Endothelial cell of hepatic sinusoid (primary cell): ENCODE measurements around the gene BICD2.

Experiments
- in situ Hi-C: cut with HindIII; loops from 2 replicates; pipeline ENCODE4 v1.10.0; 2017; ENCODE audit warnings: low sequenced_read_pairs

BICD2 gene

DNA sequence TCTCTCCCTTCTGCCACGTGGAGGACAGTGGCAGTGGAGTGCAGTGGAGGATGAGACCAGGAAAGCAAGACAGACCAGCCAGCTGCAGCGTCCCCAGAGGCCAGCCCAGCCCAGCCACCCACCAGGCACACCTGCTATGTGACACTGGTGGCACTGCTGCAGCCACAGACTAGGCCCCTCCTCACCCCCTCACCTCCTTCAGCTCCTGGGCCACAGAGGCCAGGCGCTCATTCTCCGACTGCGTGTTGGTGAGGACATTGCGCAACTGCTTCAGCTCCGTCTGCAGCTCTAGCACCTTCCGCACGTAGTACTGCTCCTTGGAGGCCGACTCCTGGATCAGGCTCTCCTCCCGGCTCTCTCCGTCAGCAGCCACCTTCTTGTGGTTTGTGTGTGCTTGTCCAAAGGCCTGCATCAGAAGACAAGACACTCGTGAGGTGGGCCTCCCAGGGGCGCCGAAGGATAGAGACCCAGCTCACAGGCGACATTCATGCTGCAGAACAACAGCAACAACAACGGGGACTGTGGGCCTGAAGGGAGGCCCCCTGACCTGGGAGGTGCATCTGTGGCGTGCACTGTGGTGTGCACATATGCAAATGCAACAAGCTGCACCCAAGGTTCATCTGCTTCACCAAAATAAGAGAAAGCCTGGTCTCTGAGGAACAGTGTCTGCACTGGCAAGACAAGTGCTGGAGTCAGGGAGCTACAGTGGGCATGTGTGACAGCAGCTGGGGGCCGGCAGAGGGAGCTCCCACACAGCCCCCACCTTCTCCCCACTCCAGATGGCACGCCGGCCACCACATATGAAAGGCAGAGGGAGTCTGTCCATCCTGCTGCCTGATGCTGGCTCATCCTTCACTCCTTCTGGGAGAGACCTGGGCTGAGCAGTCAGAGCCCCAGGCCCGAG lies 35.5 kb downstream of the BICD2 start:
- in situ Hi-C loops: no loop called here

DNA sequence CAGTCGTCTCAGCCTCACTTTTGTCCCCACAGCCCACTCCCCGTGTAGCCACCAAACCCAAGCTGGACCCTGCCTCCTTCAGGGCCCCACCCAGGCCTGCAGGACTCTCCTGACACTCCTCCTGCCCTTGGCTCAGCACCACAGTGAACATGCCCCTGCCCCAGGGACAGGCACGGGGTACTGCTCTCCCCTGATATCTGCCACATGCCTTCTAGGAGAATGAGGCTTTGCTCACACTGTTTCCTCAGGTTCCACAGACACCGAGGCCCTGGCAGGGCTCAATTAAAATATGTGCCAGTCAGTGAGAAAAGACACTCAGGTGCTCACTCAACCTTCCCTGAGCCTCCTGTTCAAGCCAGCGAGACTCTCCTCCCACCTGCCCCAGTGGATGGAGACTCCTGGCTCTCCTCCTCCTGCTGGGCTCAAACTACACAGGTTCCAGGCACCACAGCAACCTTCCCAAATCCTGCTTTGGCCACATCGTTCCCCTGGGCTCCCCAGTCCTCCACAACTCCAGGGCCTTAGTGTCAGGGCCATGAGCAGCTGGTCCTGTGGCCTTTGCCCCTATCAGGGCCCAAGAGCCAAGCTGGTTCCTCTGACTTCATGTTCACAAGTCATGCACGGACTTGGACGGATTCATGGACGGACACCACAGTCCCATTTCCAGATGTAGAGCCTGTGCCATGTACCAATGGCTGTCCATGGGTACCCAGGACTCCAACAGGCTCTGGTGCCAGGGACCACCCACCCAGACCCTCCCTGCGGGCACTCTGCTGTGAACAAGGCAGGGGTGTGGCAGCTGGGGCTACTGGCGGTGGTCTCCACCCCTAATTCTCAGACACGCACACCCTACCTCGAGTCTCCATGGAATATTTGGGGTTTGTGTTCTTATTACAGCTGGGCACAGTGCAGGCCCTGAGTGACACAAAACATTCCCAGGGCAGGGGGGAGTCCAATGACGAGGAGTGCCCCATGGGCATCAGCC lies 36.6 kb downstream of the BICD2 start:
- in situ Hi-C loops: no loop called here

DNA sequence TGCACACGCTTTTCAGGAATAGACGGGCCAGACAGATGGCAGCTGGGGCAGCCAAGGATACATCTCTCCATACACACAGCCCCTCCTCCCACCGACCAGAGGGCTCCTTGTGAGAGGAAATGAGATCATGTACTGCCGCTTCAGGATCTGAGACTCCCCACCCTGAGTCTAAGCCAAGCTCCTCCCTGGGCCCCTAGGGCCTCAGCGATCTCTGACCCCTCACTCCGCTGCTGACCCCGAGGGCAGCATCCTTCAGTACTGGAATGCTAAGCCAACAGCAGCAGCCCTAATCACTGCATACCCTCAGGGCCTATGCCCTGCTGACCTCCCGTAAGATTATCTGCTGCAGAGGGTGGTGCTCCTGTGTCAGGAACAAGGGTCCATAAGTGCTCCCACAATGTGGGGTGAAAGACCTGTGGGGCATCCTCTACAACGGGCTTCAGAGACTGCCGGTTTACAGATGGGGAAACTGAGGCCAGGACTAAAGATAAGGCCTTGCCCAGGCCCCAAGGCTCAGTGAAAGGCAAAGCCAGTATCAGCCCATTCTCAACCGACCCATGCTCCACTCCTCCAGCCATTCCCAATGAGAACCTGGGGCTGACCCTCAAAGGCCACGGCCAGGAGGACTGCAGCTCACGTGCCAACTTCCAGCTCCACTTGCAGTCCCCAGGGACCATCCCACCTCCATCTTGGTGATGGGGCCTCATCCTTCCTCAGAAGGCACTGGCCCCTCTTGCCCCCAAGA lies 37.5 kb downstream of the BICD2 start:
- in situ Hi-C loops: no loop called here

DNA sequence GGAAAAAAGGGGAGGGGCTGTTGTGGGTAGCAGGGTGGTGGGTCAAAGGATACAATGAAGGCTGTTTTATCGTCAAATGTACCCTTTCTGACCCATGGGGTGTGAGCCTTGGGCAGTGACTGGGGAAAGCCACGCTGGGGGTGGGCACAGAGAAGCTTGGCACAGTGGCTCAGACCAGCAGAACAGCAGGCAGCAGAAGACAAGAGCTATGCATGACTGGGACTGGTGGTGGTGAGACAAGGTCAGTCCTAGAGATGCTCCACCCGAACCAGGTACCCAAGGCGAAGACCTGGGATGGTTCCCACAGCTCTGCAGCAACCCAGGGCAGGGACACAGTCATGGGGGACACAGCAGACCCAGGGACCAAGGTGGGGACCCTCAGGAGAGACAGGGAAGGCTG lies 38.3 kb downstream of the BICD2 start:
- in situ Hi-C loops: no loop called here

DNA sequence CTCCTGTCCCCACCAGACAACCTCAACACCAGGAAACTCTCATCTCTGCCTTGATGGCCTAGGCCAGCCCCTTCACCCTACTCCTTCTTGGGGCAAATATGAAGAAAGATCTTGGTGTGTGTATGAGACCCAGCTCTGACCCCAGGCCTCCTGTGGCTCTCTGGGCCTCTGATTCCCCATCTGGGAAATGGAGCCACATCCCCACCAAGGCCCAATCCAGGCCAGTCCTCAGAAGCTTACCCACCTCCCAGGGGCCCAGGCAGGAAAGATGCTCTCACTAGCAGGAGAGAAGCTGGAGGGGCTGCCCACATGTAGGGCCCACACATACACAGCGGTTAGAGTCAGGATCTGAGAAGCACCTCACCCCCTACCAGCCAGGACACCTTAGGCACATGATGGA lies 38.9 kb downstream of the BICD2 start:
- in situ Hi-C loops: no loop called here

DNA sequence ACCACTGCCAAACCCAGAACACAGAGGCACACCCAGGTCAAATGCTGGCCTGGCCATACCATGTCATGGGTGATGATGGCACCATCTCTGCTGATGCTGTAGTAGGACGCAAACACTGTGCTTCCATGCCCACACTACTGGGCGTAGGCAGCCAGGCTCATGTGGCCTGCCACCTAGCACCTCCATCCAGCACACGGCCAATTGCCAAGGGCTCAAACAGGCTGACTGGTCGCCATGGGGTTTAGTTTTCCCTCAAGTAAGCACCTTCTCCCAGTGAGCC lies 39.4 kb downstream of the BICD2 start:
- in situ Hi-C loops: no loop called here

DNA sequence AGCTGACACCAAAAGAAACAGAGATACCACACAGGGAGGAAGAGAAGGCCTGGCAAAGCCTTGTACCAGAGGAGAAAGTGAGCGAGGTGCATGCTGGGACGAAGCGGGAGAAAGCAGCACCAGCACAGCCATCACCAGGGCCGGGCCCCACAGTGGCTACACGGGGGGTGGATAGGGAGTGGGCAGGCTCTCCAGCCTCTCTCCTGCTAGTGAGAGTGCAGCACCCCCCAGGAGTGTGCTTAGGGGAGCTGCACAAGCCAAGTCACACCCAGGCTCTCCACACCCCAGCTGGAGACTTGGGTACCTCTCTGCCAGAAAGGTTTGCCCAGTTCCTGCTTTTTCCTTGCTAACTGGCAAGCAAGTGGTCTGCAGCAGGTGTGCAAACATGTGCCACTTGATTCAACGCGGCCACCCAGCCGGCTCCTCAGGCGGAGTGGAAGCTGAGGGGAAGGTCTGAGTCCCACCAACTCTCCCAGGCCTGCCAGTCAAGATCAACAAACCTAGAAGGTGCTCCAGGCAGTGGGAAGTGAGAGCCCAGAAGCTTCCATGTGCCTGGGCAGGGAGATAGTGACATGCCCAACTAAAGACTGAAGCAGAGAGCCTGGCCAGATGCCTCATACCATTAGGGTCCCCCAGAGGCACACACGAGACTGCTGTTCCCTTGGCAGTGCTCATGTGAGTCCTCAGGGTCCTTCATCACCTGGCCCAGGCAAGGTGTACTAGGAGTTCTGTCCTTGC lies 39.9 kb downstream of the BICD2 start:
- in situ Hi-C loops: no loop called here

DNA sequence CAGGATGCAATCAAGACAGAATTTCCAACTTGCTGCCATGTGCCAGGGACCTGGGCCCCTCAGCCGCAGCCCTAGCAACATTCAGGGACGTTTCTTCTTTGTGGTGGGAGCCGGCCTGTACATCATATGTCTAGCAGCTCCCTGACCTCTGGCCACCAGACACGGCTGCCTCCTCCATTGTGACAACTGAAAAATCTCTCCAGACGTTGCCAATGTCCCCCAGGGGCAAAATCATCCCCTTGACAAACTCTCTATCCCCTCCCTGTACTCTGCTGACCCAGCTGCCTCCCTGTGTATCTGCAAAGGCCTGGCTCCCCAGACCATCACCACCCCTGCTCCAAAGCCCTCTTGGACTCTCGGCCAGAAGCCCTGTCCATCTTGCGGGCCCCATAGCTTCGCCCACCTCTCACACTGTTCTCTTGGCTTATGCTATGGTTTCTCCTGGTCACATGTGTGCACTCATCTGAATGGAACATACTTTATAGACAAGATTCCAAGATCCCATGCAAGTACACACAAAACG lies 40.8 kb downstream of the BICD2 start:
- in situ Hi-C loops: no loop called here

DNA sequence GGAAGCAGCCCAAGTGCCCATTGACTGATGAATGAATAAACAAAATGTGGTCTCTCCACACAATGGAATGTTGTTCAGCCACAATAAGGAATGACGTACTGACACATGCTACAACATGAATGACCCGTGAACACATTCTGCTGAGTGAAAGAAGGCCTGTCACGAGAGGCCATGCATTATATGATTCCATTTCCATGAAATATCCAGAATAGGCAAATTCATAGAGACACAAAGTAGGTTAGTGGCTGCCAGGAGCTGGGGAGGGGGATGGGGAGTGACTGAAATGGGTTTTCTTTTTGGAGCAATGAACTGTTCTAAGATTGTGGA lies 41.4 kb downstream of the BICD2 start:
- in situ Hi-C loops: no loop called here

DNA sequence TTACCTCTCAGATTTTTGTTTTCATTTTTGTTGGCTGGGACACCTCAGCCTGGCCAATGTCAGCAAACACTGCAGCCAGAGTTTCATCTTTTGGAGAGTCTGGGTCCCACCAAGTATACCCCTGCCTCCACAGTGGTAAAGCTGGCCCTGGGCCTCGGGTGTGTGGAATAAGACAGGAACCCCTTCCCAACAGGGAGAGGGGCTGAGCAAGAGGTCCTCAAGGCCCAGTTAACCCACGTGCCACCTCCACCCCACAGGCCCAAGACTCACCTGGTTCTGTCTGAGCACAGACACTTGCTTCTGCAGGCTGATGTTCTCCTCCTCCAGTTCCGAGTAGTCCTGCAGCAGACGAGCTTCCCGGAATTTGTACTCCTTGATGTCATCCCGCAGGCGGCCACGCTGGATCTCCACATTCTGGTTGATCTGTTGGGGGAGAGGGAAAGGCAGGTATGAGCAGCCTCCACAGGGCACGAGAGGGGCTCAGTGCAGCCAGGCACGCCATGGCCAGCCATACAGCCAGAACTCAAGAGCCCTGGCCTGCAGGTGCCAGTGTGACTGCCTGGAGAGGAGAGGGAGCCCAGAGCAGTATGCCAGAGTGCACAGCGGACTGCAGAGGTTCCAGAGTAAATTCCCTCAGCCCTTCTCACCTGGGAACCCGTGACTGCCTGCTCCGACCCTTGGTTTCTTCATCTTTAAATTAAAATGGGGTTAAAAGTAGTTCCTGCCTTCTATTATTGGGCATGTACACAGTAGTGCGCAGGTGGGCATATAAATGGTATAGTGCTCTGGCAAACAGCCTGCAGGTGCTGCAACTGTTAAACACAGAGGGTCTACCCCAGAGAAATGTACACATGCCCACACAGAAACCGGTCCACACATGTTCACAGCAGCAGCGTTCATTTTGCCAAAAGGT lies 42.0 kb downstream of the BICD2 start:
- in situ Hi-C loops: no loop called here

DNA sequence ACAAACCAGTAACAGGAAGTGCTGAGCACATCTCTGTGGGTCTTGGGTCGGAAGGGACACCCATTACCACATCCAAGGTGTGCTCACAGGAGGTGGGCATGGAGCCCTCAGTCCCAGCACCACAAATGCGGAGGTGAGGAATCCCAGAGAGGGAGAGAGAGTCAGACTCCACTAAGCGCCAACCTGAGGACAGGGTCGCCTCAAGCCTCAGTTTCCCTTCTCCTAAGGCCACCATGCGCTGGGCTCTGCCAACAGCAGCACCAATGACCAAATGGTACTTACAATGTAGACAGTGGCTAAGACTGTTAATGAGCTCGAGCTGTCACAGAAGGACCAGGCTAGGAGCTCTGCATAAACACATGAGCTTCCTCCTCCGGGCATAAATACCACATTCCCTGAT lies 43.1 kb downstream of the BICD2 start:
- in situ Hi-C loops: no loop called here

DNA sequence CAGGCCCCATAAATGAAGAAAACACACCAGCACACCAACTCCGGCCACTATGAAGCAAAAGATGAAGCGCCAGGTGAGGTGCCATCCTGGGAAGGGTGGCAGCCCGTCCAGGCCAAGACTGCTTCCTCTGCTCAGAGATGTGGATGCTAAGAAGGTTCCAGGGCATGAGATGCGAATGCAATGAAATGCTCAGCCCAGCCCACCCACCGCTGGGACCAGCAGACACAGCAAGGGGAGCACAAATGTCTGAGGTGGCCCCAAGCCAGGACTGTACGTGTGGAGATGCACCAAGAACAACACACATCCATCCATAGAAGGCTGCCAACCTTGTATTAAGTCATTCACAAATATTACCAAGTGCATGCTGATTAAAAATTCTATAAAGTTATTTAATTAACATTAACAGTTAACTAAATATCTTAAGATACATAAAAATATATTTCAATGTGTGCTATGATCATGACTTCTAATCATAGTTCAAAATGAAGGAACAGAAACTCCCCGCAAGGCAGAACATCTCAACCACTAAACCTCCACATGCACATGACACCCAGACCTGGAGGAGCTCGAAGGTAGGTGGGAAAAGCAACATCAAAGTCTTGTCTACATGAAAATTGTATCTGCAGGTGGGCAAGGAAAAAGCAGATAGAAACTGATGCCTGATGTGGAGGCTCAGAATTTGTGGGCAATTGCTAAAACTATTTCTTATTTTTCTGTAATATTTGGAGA lies 43.7 kb downstream of the BICD2 start:
- in situ Hi-C loops: no loop called here

DNA sequence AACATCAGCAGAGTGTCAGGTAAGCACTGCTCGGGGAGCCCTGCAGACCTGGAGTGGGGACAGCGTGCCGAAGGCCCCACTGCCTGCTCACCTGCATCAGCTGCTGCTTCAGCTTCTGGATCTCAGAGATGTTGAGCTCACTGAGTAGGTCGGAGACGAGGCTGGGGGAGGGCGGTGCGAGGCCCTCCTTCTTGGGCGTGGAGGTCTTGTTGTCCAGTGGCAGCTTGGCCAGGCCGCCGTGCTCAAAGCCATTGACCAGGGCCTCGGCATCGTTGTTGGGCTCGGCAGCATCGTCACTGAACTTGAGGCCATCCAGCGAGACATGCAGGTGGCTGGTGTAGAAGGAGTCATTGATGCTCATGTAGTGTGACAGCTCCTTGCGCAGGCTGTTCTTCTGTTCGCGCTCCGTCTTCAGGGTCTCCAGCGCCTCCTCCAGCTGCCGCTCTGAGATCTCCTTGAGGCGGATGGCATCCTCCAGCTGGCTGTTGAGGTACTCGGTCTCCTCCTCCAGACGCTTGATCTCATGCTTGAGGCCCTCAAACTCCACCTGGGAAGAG lies 44.3 kb downstream of the BICD2 start:
- in situ Hi-C loops: no loop called here

DNA sequence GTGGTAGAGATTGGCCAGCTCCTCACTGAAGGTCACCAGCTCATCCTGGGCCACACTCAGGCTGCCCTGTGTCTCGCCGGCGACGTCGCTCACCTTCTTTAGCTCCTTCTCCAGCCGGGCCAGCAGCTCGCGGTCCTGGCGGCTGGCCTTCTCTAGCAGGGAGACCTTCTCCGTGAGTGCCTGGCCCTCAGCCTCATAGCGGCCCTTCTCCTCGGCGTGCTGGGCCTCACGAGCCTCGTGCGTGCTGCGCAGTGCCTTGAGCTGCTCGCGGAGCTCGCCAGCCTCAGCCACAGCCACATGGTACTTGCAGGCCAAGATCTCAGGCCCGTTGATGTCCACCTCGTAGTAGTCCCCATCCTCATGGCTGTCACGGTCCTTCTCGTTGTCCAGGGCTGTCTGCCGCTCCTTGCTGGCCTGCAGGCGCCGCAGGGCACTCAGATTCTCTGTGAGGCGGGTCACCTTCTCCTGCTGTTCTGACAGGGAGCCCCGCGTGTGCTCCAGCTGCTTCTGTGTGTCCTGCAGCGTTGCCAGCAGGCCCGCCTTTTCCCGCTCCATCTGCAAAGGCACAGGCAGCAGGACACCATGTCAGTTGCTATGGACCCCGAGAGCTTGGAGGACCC lies 45.5 kb downstream of the BICD2 start:
- in situ Hi-C loops: no loop called here

DNA sequence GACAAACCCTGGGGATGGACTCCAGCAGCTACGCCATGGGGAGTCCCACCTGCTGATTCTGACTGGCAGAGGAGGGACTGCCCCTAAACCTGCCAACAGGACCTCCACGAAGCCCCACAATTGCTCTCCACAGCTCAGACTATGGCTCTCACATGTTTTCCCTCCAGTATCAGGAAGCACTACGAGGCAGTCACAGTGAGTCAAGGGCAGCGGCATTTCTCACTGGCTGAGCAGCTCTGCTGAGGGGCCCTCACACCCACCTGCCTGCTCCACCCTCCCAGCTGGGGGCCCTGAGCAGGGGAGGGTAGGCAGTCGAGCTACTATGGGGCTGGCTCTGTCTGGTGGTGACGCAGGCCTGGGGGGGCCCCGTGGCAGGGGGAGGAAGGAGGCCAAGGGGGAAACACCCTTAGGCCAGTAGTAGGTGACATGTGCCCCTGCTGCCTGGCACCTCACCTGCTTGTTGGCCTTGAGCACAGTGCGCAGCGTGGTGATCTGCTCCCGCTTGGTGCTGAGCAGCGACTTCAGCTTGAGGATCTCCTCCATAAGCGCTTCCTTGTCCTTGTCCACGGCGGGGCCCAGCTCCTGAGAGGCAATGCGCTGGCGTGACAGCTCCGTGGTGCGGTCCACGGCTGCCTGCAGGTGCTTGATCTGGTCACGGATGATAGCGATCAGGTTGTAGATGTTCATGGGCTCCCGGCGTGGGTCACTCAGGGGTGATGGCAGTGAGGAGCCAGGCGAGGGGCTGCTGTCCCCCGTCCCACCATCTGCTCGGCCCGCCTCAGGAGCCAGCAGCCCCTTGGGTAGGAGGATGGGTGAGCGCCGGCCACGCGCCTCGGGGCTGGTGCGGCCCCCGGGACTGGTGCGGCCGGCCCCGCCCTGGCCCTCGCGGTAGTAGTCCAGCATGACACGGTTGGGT lies 46.3 kb downstream of the BICD2 start:
- in situ Hi-C loops: no loop called here

DNA sequence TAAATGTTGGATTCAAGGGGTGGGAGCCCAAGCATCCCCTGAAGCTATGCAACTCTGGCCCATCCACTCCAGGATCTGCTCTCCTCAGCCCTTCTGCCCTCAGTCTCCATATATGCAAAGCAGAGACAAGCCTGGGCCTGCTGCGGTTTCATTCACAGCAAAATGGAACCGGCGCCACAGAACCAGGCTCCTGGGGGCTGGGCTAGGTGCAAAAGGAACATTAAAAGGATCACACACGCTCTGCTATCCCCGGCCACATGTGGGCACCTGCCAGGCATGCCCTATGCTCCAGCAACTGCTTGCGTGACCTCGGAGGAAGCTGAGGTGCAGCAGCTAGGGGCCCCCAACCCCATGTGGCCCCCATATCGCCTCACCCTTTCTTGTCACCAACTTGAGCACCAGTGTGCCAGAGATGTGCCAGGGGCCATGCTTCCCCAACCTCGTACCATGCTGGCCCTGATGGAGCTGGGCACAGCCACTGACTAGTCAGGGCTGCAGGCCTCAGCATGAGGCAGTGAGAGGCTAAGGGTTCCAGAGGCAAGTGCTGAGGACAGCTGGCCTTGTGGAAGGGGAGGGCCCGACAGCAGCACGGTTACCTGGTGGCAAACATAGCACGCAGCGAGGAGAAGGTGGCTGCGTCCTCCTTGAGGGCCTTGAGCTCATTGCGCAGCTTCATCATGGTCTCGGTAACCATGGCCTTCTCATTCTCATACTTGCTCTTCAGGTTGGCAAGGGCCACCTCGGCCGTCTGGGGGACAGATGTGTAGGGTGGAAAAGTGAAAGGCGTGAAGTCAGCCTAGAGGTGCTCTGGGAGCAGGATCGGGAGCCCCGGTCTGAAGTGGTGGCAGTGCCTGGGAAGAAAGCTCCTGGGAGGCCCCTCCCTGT lies 47.2 kb downstream of the BICD2 start:
- in situ Hi-C loops: no loop called here
